Caco-2 (cell line): ENCODE results near the gene SLC44A2. TPM values are rescaled to one million over a fixed set of nuclear protein-coding genes. Genes with fewer than 3 reads are reported as not detected.

Experiments used
- BruUV-seq: library from RNA; stranded (reverse); fragments of 400-500 nt; replicated peaks from 2 replicates; lab custom pipeline; 2021; lab: Mats Ljungman, UMichigan
- CTCF ChIA-PET: fragments of 300-600 bp; sonication (Branson Sonifier 250); formaldehyde crosslinking; loops from one replicate; lab custom pipeline; 2022; ENCODE audit warnings: antibody characterized with exemption; lab: Charles Lee
- POLR2A ChIA-PET: fragments of 300-600 bp; sonication (Branson Sonifier 250); formaldehyde crosslinking; loops from one replicate; lab custom pipeline; 2022; ENCODE audit warnings: antibody characterized with exemption; lab: Charles Lee
- DNase-seq, 2 experiments: peaks; one replicate each; pipeline versions ENCODE4 v3.0.0 to v3.0.0-alpha.2; 2020 to 2022
- H3K27me3 ChIP-seq: replicated peaks from 2 replicates; pipeline ENCODE4 v1.6.0; 2011; ENCODE audit warnings: low read length; ENCODE audit not compliant: control insufficient read depth, insufficient read depth
- H3K36me3 ChIP-seq: 2 replicates; pipeline ENCODE4 v1.5.1; 2011; ENCODE audit warnings: low read length; ENCODE audit not compliant: control insufficient read depth, insufficient read depth
- H3K4me1 ChIP-seq: fragments of 250-450 bp; sonication (Bioruptor Pico); 2 replicates; pipeline ENCODE4 v1.5.1; 2020; ENCODE audit warnings: mild to moderate bottlenecking
- H3K4me3 ChIP-seq: 2 replicates; pipeline ENCODE4 v1.5.1; 2011; ENCODE audit warnings: low read depth, mild to moderate bottlenecking, control low read depth, low read length
- H3K9me3 ChIP-seq: fragments of 250-450 bp; sonication (Bioruptor Pico); 2 replicates; pipeline ENCODE4 v1.5.1; 2020; ENCODE audit warnings: mild to moderate bottlenecking, moderate library complexity
- H3K27ac Mint-ChIP-seq: one replicate; pipeline ENCODE4 v1.8.0; 2022; ENCODE audit warnings: mixed read lengths; ENCODE audit not compliant: unreplicated experiment
- H3K27me3 Mint-ChIP-seq: one replicate; pipeline ENCODE4 v1.8.0; 2022; ENCODE audit warnings: mixed read lengths; ENCODE audit not compliant: insufficient read depth, unreplicated experiment
- H3K36me3 Mint-ChIP-seq: one replicate; pipeline ENCODE4 v1.8.0; 2022; ENCODE audit warnings: mild to moderate bottlenecking, mixed read lengths; ENCODE audit not compliant: insufficient read depth, unreplicated experiment
- H3K4me1 Mint-ChIP-seq: one replicate; pipeline ENCODE4 v1.8.0; 2022; ENCODE audit warnings: low read depth, mixed read lengths; ENCODE audit not compliant: unreplicated experiment
- H3K4me3 Mint-ChIP-seq: one replicate; pipeline ENCODE4 v1.8.0; 2022; ENCODE audit warnings: mild to moderate bottlenecking, moderate library complexity, mixed read lengths; ENCODE audit not compliant: unreplicated experiment
- H3K9me3 Mint-ChIP-seq: one replicate; pipeline ENCODE4 v1.8.0; 2022; ENCODE audit warnings: mixed read lengths; ENCODE audit not compliant: unreplicated experiment
- intact Hi-C: fragments of 100-400 bp; cut with micrococcal nuclease; formaldehyde crosslinking; loops from one replicate; pipeline ENCODE4 v1.10.0; 2022; ENCODE audit not compliant: unreplicated experiment
- total RNA-seq: library from RNA; stranded (reverse); gene quantifications from 2 replicates; pipeline ENCODE4 v1.2.3, GENCODE V29; 2022
- TF ChIP-seq, protein P1 (sequence below), 2 experiments: fragments of 200-600 bp in 1 of 2; IDR thresholded peaks; 1 replicate in 1 of 2; 2 replicates in 1 of 2; pipeline versions ENCODE4 v1.5.1 to v1.8.0; 2011 to 2022; ENCODE audit warnings: antibody characterized with exemption in 1 of 2, control low read depth in 1 of 2, inconsistent platforms in 1 of 2, low read depth in 1 of 2, low read length in 1 of 2, mild to moderate bottlenecking in 1 of 2, moderate library complexity in 1 of 2; ENCODE audit not compliant: insufficient read depth in 1 of 2, severe bottlenecking in 1 of 2, unreplicated experiment in 1 of 2

The SLC44A2 gene
- total RNA-seq, 1 experiment from 2014 or later: 119 TPM

DNA sequence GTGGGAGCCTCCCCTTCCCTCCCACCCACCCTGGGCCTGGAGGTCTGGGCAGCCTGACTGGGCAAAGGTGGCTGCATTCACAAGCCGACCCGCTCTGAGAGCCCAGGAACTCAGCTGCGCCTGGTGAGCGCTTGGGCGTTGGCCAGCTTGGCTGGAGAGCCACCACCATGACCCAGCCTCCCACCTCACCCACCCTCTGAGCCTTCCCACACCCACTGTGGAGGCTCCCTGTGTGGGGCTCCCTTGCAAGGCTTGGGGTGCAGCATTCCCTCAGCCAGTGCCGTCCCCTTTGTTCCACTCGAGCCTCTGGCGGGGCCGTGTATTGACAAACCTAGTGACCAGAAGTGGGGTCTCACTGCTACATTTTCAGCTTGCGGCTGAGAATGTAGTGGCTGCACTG is 60.8 kb downstream of the SLC44A2 start:
- Histone ChIP-seq H3K4me3 (no peak overlapping the region), H3K36me3 (peaks cover 9% of the 10 kb centered on the region), H3K9me3 (no peaks in the 10 kb centered on the region), H3K27me3 (no peaks in the 10 kb centered on the region), H3K4me1 (no peaks in the 10 kb centered on the region)
- no TSS peak for BruUV-seq
- Mint-ChIP-seq H3K9me3 (no peaks in the 10 kb centered on the region), H3K4me3 (no peak overlapping the region), H3K27ac (no peak overlapping the region), H3K27me3 (no peaks in the 10 kb centered on the region), H3K36me3 (peaks cover 97% of the 10 kb centered on the region), H3K4me1 (no peaks in the 10 kb centered on the region)
- CTCF ChIA-PET: no interaction called here
- TF ChIP-seq, protein P1, sequence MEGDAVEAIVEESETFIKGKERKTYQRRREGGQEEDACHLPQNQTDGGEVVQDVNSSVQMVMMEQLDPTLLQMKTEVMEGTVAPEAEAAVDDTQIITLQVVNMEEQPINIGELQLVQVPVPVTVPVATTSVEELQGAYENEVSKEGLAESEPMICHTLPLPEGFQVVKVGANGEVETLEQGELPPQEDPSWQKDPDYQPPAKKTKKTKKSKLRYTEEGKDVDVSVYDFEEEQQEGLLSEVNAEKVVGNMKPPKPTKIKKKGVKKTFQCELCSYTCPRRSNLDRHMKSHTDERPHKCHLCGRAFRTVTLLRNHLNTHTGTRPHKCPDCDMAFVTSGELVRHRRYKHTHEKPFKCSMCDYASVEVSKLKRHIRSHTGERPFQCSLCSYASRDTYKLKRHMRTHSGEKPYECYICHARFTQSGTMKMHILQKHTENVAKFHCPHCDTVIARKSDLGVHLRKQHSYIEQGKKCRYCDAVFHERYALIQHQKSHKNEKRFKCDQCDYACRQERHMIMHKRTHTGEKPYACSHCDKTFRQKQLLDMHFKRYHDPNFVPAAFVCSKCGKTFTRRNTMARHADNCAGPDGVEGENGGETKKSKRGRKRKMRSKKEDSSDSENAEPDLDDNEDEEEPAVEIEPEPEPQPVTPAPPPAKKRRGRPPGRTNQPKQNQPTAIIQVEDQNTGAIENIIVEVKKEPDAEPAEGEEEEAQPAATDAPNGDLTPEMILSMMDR (IDR thresholded peaks at IDR 0.05; ENCODE audit: insufficient read depth in 1 of 2, low read depth in 1 of 2, low read length in 1 of 2, severe bottlenecking in 1 of 2, unreplicated experiment in 1 of 2): no peak
- DNase-seq: no peak
- intact Hi-C loops: no loop called here
- POLR2A ChIA-PET: no interaction called here

DNA sequence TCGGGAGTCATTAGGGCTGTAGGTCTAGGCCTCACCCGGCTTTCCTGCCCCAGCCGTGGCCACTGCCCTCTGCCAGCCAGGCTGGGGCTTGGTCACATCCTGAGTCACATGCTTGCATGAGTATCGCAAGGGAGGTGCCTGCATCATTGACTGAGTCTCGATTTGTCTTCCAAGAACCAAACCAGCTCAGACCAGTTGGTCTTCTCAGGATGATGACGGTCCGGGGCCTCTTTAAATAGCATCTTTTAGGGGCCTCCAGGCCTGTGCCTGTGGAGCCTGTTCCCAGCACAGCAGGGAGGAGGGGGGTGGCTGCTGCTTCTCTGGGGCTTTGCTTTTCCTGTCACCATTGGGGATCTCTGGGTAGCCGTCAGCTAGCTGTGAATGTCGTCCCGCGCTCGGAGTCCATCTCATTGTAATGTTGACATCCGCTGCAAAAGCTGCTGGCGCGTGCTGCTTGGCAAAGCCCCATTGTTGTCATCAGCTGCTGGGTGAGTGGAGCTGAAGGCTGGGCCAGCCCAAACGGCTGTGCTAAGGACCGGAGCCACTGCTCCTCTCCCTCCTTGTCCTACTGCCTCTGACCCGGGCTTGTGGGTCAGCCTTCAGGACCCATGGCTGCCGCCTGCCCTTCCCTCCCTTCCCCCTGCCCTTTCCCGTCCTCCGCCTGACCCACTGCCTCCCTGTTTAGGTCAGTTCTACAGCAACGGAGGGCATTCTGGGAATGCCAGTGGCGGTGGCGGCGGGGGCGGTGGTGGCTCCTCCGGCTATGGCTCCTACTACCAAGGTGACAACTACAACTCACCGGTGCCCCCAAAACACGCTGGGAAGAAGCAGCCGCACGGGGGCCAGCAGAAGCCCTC is 61.5 kb downstream of the SLC44A2 start:
- TF ChIP-seq, protein P1 (IDR thresholded peaks at IDR 0.05; ENCODE audit: insufficient read depth in 1 of 2, low read depth in 1 of 2, low read length in 1 of 2, severe bottlenecking in 1 of 2, unreplicated experiment in 1 of 2): no peak
- peaks cover 97% of the 10 kb centered on the region for H3K36me3 Mint-ChIP-seq
- Histone ChIP-seq H3K9me3 (no peaks in the 10 kb centered on the region), H3K4me1 (no peaks in the 10 kb centered on the region), H3K36me3 (peaks cover 7% of the 10 kb centered on the region), H3K4me3 (no peak overlapping the region), H3K27me3 (no peaks in the 10 kb centered on the region)
- H3K9me3 Mint-ChIP-seq: no peaks in the 10 kb centered on the region
- no peak overlapping the region for H3K27ac Mint-ChIP-seq
- H3K4me1 Mint-ChIP-seq: no peaks in the 10 kb centered on the region
- intact Hi-C loops: no loop called here
- ChIA-PET POLR2A (no interaction called here), CTCF (no interaction called here)
- no peak overlapping the region for H3K4me3 Mint-ChIP-seq
- H3K27me3 Mint-ChIP-seq: no peaks in the 10 kb centered on the region
- no peak for DNase-seq
- BruUV-seq: no TSS peak

DNA sequence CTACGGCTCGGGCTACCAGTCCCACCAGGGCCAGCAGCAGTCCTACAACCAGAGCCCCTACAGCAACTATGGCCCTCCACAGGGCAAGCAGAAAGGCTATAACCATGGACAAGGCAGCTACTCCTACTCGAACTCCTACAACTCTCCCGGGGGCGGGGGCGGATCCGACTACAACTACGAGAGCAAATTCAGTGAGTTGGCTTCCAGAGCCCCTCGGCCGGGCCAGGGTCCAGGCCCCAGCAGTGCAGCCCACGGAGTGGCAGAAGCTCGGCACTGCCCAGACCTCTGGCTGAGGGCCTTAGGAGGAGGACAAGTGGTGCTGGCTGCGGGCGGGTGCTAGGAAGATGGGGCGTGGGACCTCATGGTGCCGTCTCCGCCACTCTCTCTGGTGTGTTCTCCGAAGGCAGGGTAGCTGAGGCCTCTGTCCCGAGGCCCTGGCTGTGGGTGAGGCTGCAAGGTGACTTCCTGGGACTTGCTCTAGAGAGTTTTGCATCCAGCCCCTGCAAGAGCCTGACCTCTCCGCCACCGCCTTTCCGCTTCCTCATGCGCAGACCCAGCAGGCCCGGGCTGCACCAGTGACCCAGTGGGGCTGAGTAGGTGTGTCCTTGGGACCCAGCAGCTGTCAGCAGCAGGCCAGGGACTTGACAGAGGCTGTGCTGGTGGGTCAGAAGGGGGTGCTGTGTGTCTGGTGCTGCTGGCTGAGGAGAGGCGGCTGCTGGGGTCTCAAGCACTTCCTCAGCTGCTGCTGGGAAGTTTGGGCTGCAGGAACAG is 62.4 kb downstream of the SLC44A2 start:
- Histone ChIP-seq H3K4me1 (no peaks in the 10 kb centered on the region), H3K4me3 (no peak overlapping the region), H3K36me3 (peaks cover 3% of the 10 kb centered on the region), H3K9me3 (no peaks in the 10 kb centered on the region), H3K27me3 (no peaks in the 10 kb centered on the region)
- Mint-ChIP-seq H3K27me3 (no peaks in the 10 kb centered on the region), H3K4me1 (no peaks in the 10 kb centered on the region), H3K4me3 (no peak overlapping the region), H3K36me3 (peaks cover 97% of the 10 kb centered on the region), H3K9me3 (no peaks in the 10 kb centered on the region), H3K27ac (peak overlapping the region; percentile 55)
- DNase-seq: no peak
- ChIA-PET POLR2A (no interaction called here), CTCF (no interaction called here)
- BruUV-seq: no TSS peak
- TF ChIP-seq, protein P1 (IDR thresholded peaks at IDR 0.05; ENCODE audit: insufficient read depth in 1 of 2, low read depth in 1 of 2, low read length in 1 of 2, severe bottlenecking in 1 of 2, unreplicated experiment in 1 of 2): no peak
- intact Hi-C loops: no loop called here
